Endothelial cell of umbilical vein (primary cell): Measurements from ENCODE around the gene PIGQ. TPM values are rescaled to one million over a fixed set of nuclear protein-coding genes. Genes with fewer than 3 reads are reported as not detected.

Experiments
- BruUV-seq: library from RNA; stranded (reverse); fragments of 400-500 nt; replicated peaks from 2 replicates; lab custom pipeline; 2021; lab: Mats Ljungman, UMichigan
- CTCF ChIA-PET: fragments of 300-600, 350-600 bp; sonication (Branson Sonifier 250); formaldehyde crosslinking; loops from one replicate; lab custom pipeline; 2021; ENCODE audit warnings: antibody characterized with exemption, inconsistent platforms; lab: Charles Lee
- POLR2A ChIA-PET: fragments of 300-600, 350-600 bp; sonication (Branson Sonifier 250); formaldehyde crosslinking; loops from one replicate; lab custom pipeline; 2021; ENCODE audit warnings: antibody characterized with exemption, inconsistent platforms; lab: Charles Lee
- DNase-seq: peaks from one replicate; pipeline ENCODE4 v3.0.0-alpha.2; 2011; ENCODE audit warnings: low read depth, low spot score
- FAIRE-seq: peaks from 2 replicates; lab custom pipeline; 2011; peaks lifted over from hg19 to GRCh38; lab: Jason Lieb, UNC
- H2AFZ ChIP-seq: 2 replicates; pipeline ENCODE4 v1.6.0; 2012; ENCODE audit warnings: low read depth, low read length, control low read depth, inconsistent platforms
- H3K27ac ChIP-seq: 2 replicates; pipeline ENCODE4 v1.5.1; 2011; ENCODE audit warnings: low read depth, mild to moderate bottlenecking, control low read depth, low read length, moderate library complexity; ENCODE audit not compliant: insufficient read depth
- H3K27me3 ChIP-seq, 2 experiments: 2 replicates each; pipeline versions ENCODE4 v1.6.0 to v1.6.1; 2011; ENCODE audit warnings: low read length in 2 of 2, mixed read lengths in 1 of 2; ENCODE audit not compliant: control insufficient read depth in 2 of 2, insufficient read depth in 2 of 2
- H3K36me3 ChIP-seq, 2 experiments: 2 replicates in 1 of 2; 3 replicates in 1 of 2; pipeline ENCODE4 v1.5.1; 2011; ENCODE audit warnings: low read length in 2 of 2, mild to moderate bottlenecking in 1 of 2, moderate library complexity in 1 of 2; ENCODE audit not compliant: control insufficient read depth in 2 of 2, insufficient read depth in 2 of 2; ENCODE audit errors: extremely low read depth in 1 of 2
- H3K4me1 ChIP-seq: 3 replicates; pipeline ENCODE4 v1.5.1; 2011; ENCODE audit warnings: mild to moderate bottlenecking, low read length; ENCODE audit not compliant: control insufficient read depth, insufficient read depth; ENCODE audit errors: extremely low read depth
- H3K4me2 ChIP-seq: 2 replicates; pipeline ENCODE4 v1.6.1; 2011; ENCODE audit warnings: low read length, control low read depth, mixed read lengths; ENCODE audit not compliant: insufficient read depth
- H3K4me3 ChIP-seq, 3 experiments: fragments of 200-600 bp in 1 of 3; sonication (generic), shearing (Covaris generic) in 1 of 3; replicated peaks in 1 of 3; 2 replicates each; pipeline ENCODE4 v1.5.1; 2011 to 2016; ENCODE audit warnings: control low read depth in 3 of 3, low read length in 3 of 3, mild to moderate bottlenecking in 2 of 3, inconsistent platforms in 1 of 3, low read depth in 1 of 3, moderate library complexity in 1 of 3; ENCODE audit not compliant: insufficient read depth in 1 of 3
- H3K79me2 ChIP-seq: 2 replicates; pipeline ENCODE4 v1.6.0; 2012; ENCODE audit warnings: low read length, inconsistent platforms; ENCODE audit not compliant: control insufficient read depth, insufficient read depth
- H3K9ac ChIP-seq: replicated peaks from 2 replicates; pipeline ENCODE3; 2011; ENCODE audit warnings: low read length, control low read depth; ENCODE audit not compliant: insufficient read depth; ENCODE audit errors: extremely low read depth
- H3K9me1 ChIP-seq: replicated peaks from 3 replicates; pipeline ENCODE4 v1.6.0; 2011; ENCODE audit warnings: mild to moderate bottlenecking, low read length; ENCODE audit not compliant: control insufficient read depth, insufficient read depth; ENCODE audit errors: extremely low read depth
- H3K9me3 ChIP-seq: replicated peaks from 2 replicates; pipeline ENCODE4 v1.5.1; 2012; ENCODE audit warnings: low read length, inconsistent platforms; ENCODE audit not compliant: control insufficient read depth, insufficient read depth
- H4K20me1 ChIP-seq: replicated peaks from 2 replicates; pipeline ENCODE3; 2011; ENCODE audit warnings: mild to moderate bottlenecking, low read length; ENCODE audit not compliant: control insufficient read depth, insufficient read depth; ENCODE audit errors: extremely low read depth
- CTCF ChIP-seq, 2 donors: IDR thresholded peaks; 1 replicate in 1 of 2; 2 replicates in 1 of 2; pipeline ENCODE4 v1.5.1; 2011; ENCODE audit warnings: low read length in 2 of 2, mild to moderate bottlenecking in 2 of 2, moderate library complexity in 2 of 2, control low read depth in 1 of 2, inconsistent platforms in 1 of 2, low read depth in 1 of 2; ENCODE audit not compliant: insufficient read depth in 1 of 2; ENCODE audit errors: extremely low read depth in 1 of 2
- EZH2 ChIP-seq: IDR thresholded peaks from 2 replicates; pipeline ENCODE4 v1.6.1; 2012; ENCODE audit warnings: borderline replicate concordance, low read depth, mild to moderate bottlenecking, moderate library complexity, low read length, inconsistent platforms; ENCODE audit not compliant: severe bottlenecking
- FOS ChIP-seq: IDR thresholded peaks from 2 replicates; pipeline ENCODE4 v1.6.1; 2011; ENCODE audit warnings: mild to moderate bottlenecking, low read length, moderate library complexity, borderline replicate concordance; ENCODE audit not compliant: insufficient read depth
- GATA2 ChIP-seq: IDR thresholded peaks from 2 replicates; pipeline ENCODE4 v1.7.0; 2011; ENCODE audit warnings: low read depth, mild to moderate bottlenecking, moderate library complexity, mixed read lengths, low read length; ENCODE audit not compliant: insufficient read length, insufficient read depth
- JUN ChIP-seq: IDR thresholded peaks from 2 replicates; pipeline ENCODE4 v1.6.1; 2011; ENCODE audit warnings: borderline replicate concordance, low read depth; ENCODE audit not compliant: insufficient read length, insufficient read depth
- MYC ChIP-seq: IDR thresholded peaks from one replicate; pipeline ENCODE4 v1.6.1; 2011; ENCODE audit warnings: mild to moderate bottlenecking, low read depth, low read length
- POLR2A ChIP-seq: IDR thresholded peaks from 2 replicates; pipeline ENCODE4 v1.6.1; 2012; ENCODE audit warnings: low read depth, mild to moderate bottlenecking, control low read depth, low read length
- POLR2AphosphoS5 ChIP-seq: IDR thresholded peaks from 2 replicates; pipeline ENCODE4 v1.6.1; 2012; ENCODE audit warnings: low read depth, mild to moderate bottlenecking, control low read depth, low read length, moderate library complexity; ENCODE audit not compliant: insufficient read depth
- dilution Hi-C: fragments of 300-500 bp; cut with MboI; formaldehyde crosslinking; loops from one replicate; pipeline ENCODE4 v1.15.0; 2019; ENCODE audit warnings: low sequenced_read_pairs; ENCODE audit not compliant: extremely low pct_ligation_motif_present
- intact Hi-C: fragments of 100-400 bp; cut with micrococcal nuclease; formaldehyde crosslinking; loops from one replicate; pipeline ENCODE4 v1.10.0; 2022
- polyA plus RNA-seq, 4 experiments: library from polyadenylated mRNA; depleted of rRNA in 3 of 4; stranded (reverse) in 3 of 4; unstranded in 1 of 4; fragments of >200 nt; gene quantifications; 2 replicates each; pipeline versions ENCODE4 v1.2.1 to v1.2.3, GENCODE V29; 2011 to 2012; ENCODE audit warnings: missing spikeins in 1 of 4
- total RNA-seq: library from RNA; stranded (reverse); gene quantifications from 2 replicates; pipeline ENCODE4 v1.2.3, GENCODE V29; 2021
- TF ChIP-seq, protein P1 (sequence below): IDR thresholded peaks from 2 replicates; pipeline ENCODE4 v1.6.1; 2011; ENCODE audit not compliant: insufficient read depth, insufficient read length

Gene PIGQ
- total and polyA plus RNA-seq, 2 donors (not counting 3 experiments of a cell fraction or from before 2014, with no cell fraction given): 66.9 to 67.7 TPM

DNA sequence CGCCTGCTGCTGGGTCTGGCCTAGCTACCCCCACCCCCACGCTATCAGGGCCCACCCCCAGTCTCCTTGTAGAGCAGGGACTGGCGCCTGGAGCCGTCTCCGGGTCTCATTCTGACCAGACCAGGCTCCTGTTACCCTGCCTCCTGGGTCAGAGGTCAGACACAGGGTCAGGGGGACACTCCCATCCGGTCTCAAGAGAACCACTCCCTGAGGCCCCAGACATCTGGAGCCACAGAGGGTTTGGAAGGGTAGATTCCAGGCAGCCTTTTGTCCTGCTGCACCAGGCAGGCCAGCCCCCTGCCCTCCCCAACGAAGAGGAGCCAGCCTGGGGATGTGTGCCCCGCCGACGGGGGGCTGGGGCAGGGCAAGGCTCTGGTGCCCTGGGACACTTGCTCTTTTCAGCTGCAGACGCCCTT, 60.1 kb downstream of the PIGQ start:
- Histone ChIP-seq H4K20me1 (no peaks in the 10 kb centered on the region), H3K36me3 (peaks cover 0 to 5% of the 10 kb centered on the region in 2 experiments), H3K27ac (no peak overlapping the region), H3K9ac (no peak overlapping the region), H3K9me1 (no peaks in the 10 kb centered on the region), H3K4me1 (peaks cover 3% of the 10 kb centered on the region), H3K27me3 (no peaks in the 10 kb centered on the region), H3K79me2 (peaks cover 2% of the 10 kb centered on the region), H2AFZ (no peak overlapping the region), H3K4me3 (no peak overlapping the region), H3K4me2 (no peak overlapping the region), H3K9me3 (no peaks in the 10 kb centered on the region)
- ChIA-PET CTCF (no interaction called here), POLR2A (no interaction called here)
- dilution Hi-C loops: no loop called here
- FAIRE-seq (no peak), DNase-seq (no peak)
- TF ChIP-seq GATA2: no peak
- no peak for TF ChIP-seq CTCF (IDR thresholded peaks at IDR 0.05; ENCODE audit: extremely low read depth in 1 of 2, insufficient read depth in 1 of 2, low read depth in 1 of 2, low read length in 2 of 2)
- TF ChIP-seq JUN: no peak
- no peak for TF ChIP-seq POLR2AphosphoS5
- BruUV-seq: no TSS peak
- intact Hi-C loops: no loop called here

GRCh38 chr16:630249-630814, 60.6 kb downstream of the PIGQ start:
- ChIA-PET POLR2A (no interaction called here), CTCF (no interaction called here)
- Histone ChIP-seq H3K27ac (no peak overlapping the region), H3K9ac (no peak overlapping the region), H3K4me1 (peaks cover 6% of the 10 kb centered on the region), H3K79me2 (peaks cover 6% of the 10 kb centered on the region), H3K9me1 (no peaks in the 10 kb centered on the region), H3K4me3 (no peak overlapping the region), H3K36me3 (peaks cover 0 to 5% of the 10 kb centered on the region in 2 experiments), H3K4me2 (no peak overlapping the region), H4K20me1 (no peaks in the 10 kb centered on the region), H3K27me3 (no peaks in the 10 kb centered on the region), H2AFZ (no peak overlapping the region), H3K9me3 (no peaks in the 10 kb centered on the region)
- DNase-seq (no peak), FAIRE-seq (no peak)
- dilution Hi-C loops (no loop called here), intact Hi-C loops (no loop called here)
- no peak for TF ChIP-seq MYC
- TF ChIP-seq EZH2: no peak
- no peak for TF ChIP-seq GATA2
- TF ChIP-seq JUN: no peak
- TF ChIP-seq FOS: no peak
- TF ChIP-seq, protein P1, sequence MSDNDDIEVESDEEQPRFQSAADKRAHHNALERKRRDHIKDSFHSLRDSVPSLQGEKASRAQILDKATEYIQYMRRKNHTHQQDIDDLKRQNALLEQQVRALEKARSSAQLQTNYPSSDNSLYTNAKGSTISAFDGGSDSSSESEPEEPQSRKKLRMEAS: no peak
- no peak for TF ChIP-seq POLR2AphosphoS5
- no peak for TF ChIP-seq CTCF (IDR thresholded peaks at IDR 0.05; ENCODE audit: extremely low read depth in 1 of 2, insufficient read depth in 1 of 2, low read depth in 1 of 2, low read length in 2 of 2)
- no peak for TF ChIP-seq POLR2A
- BruUV-seq: no TSS peak
